GM23248 (cell line): Measurements from ENCODE around the gene LRRN2.

Experiments used
- EZH2 ChIP-seq: fragments of 200-600 bp; sonication (generic); IDR thresholded peaks from 2 replicates; pipeline ENCODE4 v1.6.1; 2018; ENCODE audit warnings: antibody characterized with exemption, mild to moderate bottlenecking; ENCODE audit not compliant: insufficient read depth, poor library complexity, severe bottlenecking
- EZH2phosphoT487 ChIP-seq: fragments of 200-600 bp; sonication (generic); IDR thresholded peaks from 2 replicates; pipeline ENCODE4 v1.6.1; 2018; ENCODE audit warnings: antibody characterized with exemption, moderate library complexity, mild to moderate bottlenecking, low read depth; ENCODE audit not compliant: insufficient read depth

GRCh38 chr1:204711947-204712701, 26.6 kb upstream of the LRRN2 start:
- TF ChIP-seq EZH2 = peak; percentile 25
- TF ChIP-seq EZH2phosphoT487 = no peak
